ENCODE data around the gene RNF19B.

Gene RNF19B

GRCh38 chr1:32888134-32888533, 76.5 kb downstream of the RNF19B start:
- Mint-ChIP-seq H3K27ac (no peak overlapping the region), H3K36me3 (peaks cover 6% of the 10 kb centered on the region), H3K9me3 (no peaks in the 10 kb centered on the region), H3K4me1 (peaks cover 12% of the 10 kb centered on the region), H3K4me3 (no peak overlapping the region), H3K27me3 (peaks cover 98% of the 10 kb centered on the region)
- ATAC-seq, result no peak

GRCh38 chr1:32887623-32888022, 77.0 kb downstream of the RNF19B start:
- H3K27ac Mint-ChIP-seq, result no peak overlapping the region
- H3K9me3 Mint-ChIP-seq, result no peaks in the 10 kb centered on the region
- H3K36me3 Mint-ChIP-seq, result peaks cover 6% of the 10 kb centered on the region
- ATAC-seq, result no peak
- H3K27me3 Mint-ChIP-seq, result peaks cover 93% of the 10 kb centered on the region
- H3K4me1 Mint-ChIP-seq, result peaks cover 7% of the 10 kb centered on the region
- H3K4me3 Mint-ChIP-seq, result no peak overlapping the region

GRCh38 chr1:32886828-32887414, 77.7 kb downstream of the RNF19B start:
- ATAC-seq, result no peak
- Mint-ChIP-seq H3K4me1 (peaks cover under 1% of the 10 kb centered on the region), H3K9me3 (no peaks in the 10 kb centered on the region), H3K27ac (no peak overlapping the region), H3K27me3 (peaks cover 86% of the 10 kb centered on the region), H3K4me3 (no peak overlapping the region), H3K36me3 (peaks cover under 1% of the 10 kb centered on the region)

All from stimulated activated memory B cell treated with anti-CD40 and anti-IgM and Interleukin-4, amounts not matched to agents 10 μg/mL and 1 μg/mL and 100 μg/mL, for 72 hours (primary cell).